Parathyroid adenoma (tissue), 2 donors: ENCODE measurements around the gene FAM9C.

Experiments used
- H2AFZ ChIP-seq: fragments of 300-600 bp; sonication (generic); one replicate; pipeline ENCODE4 v1.7.0; 2017; ENCODE audit warnings: antibody characterized with exemption, mild to moderate bottlenecking
- H3K27ac ChIP-seq: fragments of 300-600 bp; sonication (generic); one replicate; pipeline ENCODE4 v1.7.0; 2017
- H3K27me3 ChIP-seq: fragments of 300-600 bp; sonication (generic); one replicate; pipeline ENCODE4 v1.7.0; 2017; ENCODE audit warnings: low read length; ENCODE audit not compliant: control insufficient read depth, insufficient read depth
- H3K36me3 ChIP-seq: fragments of 300-600 bp; sonication (generic); one replicate; pipeline ENCODE4 v1.7.0; 2017; ENCODE audit warnings: low read length; ENCODE audit not compliant: control insufficient read depth, insufficient read depth
- H3K4me1 ChIP-seq: fragments of 300-600 bp; sonication (generic); one replicate; pipeline ENCODE4 v1.7.0; 2017; ENCODE audit warnings: control low read depth
- H3K4me2 ChIP-seq: fragments of 300-600 bp; sonication (generic); one replicate; pipeline ENCODE4 v1.7.0; 2017; ENCODE audit warnings: low read length
- H3K4me3 ChIP-seq: fragments of 300-600 bp; sonication (generic); one replicate; pipeline ENCODE4 v1.7.0; 2017; ENCODE audit warnings: low read depth, low read length
- H3K79me2 ChIP-seq: fragments of 300-600 bp; sonication (generic); one replicate; pipeline ENCODE4 v1.7.0; 2017; ENCODE audit warnings: control low read depth
- H3K9ac ChIP-seq: fragments of 300-600 bp; sonication (generic); one replicate; pipeline ENCODE4 v1.7.0; 2017; ENCODE audit warnings: mild to moderate bottlenecking
- H3K9me3 ChIP-seq: fragments of 300-600 bp; sonication (generic); one replicate; pipeline ENCODE4 v1.7.0; 2017; ENCODE audit warnings: low read length; ENCODE audit not compliant: control insufficient read depth
- TF ChIP-seq, protein P1 (sequence below): fragments of 300-600 bp; sonication (generic); IDR thresholded peaks from one replicate; pipeline ENCODE4 v1.7.0; 2017; ENCODE audit warnings: antibody characterized with exemption, mild to moderate bottlenecking
- donor health status: primary hyperparathyroidism.

FAM9C gene

DNA sequence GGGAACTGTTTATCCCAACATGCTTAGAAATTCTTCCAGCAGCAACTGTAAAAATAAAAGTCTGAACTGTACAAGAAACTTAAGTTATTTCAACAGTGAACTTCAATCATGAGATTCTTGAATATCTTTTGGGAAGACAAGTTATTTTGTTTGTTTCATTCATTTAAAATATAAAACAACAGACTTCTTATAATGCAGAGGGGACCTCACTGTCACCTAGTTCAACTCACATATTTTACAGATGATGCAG, 14.9 kb downstream of the FAM9C start:
- TF ChIP-seq, protein P1, sequence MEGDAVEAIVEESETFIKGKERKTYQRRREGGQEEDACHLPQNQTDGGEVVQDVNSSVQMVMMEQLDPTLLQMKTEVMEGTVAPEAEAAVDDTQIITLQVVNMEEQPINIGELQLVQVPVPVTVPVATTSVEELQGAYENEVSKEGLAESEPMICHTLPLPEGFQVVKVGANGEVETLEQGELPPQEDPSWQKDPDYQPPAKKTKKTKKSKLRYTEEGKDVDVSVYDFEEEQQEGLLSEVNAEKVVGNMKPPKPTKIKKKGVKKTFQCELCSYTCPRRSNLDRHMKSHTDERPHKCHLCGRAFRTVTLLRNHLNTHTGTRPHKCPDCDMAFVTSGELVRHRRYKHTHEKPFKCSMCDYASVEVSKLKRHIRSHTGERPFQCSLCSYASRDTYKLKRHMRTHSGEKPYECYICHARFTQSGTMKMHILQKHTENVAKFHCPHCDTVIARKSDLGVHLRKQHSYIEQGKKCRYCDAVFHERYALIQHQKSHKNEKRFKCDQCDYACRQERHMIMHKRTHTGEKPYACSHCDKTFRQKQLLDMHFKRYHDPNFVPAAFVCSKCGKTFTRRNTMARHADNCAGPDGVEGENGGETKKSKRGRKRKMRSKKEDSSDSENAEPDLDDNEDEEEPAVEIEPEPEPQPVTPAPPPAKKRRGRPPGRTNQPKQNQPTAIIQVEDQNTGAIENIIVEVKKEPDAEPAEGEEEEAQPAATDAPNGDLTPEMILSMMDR: no peak
- H3K4me2 ChIP-seq: peak overlapping the region; percentile 57
- H3K27ac ChIP-seq: peak overlapping the region; percentile 15

DNA sequence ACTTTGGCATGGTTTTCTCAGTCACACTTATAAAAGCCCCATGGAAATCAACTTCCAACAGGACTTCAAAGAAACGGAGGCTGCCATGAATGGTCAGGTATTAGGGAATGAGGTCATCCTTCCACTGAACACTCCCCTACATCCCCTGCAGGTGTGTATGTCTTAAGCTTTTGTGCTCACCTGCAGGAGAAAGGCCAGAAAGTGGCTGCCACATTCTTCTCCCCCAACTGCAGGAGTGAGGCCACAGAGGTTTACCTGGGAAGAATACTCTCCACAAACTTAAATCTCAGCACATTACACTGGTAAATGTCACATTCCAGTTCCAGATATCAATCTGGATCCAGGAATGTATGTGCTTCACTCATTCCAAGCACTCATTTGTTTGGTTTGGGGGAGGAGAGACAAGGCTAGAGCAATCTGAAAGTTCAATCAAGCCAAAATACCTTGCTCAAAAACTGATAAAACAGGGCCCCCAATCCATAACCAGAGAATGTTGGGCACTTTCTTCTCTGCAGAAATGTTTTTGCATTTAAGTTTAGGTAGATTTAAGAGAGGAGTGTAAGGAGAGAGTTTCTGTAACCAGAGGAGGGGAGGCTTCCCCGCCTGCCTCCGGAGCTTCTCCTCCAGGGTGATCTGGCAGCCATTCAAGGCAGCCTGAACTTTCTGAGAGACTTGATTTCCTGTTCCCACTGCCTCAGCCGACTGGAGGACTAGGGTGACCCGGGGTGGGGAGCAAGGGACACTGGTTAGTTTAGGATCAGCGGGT, 15.4 kb downstream of the FAM9C start:
- H3K9me3 ChIP-seq: no peaks in the 10 kb centered on the region
- H3K27ac ChIP-seq: peak overlapping the region; percentile 15

More for the DNA sequence above, 14.9 kb downstream of the FAM9C start:
- no peak overlapping the region for H3K9ac ChIP-seq
- no peaks in the 10 kb centered on the region for H3K27me3 ChIP-seq
- no peaks in the 10 kb centered on the region for H3K79me2 ChIP-seq
- H3K4me1 ChIP-seq: peaks cover 5% of the 10 kb centered on the region
- H2AFZ ChIP-seq: no peak overlapping the region
- H3K36me3 ChIP-seq: no peaks in the 10 kb centered on the region
- no peak overlapping the region for H3K4me3 ChIP-seq
- no peaks in the 10 kb centered on the region for H3K9me3 ChIP-seq

DNA sequence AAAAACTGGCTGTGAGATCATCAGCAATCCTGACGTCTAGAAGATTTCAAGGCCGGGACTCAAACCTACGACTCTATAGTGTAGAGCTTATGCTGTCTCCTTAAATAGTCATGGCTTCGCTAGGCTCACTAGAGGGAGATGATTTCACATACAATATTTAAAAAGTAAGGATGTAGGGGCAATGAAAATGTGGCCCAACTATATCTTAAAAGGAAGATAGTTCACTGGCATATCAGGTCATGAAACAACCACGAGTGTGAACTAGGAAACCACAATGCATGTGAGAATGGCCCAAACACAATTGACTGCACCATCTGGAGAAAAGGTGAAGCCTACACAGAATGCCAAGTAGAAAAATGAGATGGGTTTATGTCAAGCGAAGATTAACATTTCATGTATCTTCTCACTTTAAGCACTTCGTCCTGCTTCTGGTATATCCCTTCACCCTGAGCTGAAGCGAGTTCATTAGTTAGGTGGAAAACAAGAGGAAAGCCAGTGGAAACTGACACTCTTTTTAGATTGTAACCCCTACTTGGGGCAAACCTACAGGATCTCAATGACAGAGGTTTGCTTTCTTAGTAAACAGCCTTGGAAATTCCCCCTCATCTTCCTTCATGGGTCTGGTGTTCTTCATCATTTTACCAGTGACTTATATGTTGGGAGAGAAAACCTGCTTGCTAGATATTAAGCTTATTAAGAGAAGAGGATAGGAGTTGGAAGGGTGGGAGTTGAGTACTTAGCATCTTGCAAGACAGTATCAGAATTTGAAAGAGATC, 17.4 kb downstream of the FAM9C start:
- no peaks in the 10 kb centered on the region for H3K27me3 ChIP-seq
- no peaks in the 10 kb centered on the region for H3K9me3 ChIP-seq
- H3K27ac ChIP-seq: no peak overlapping the region
- no peaks in the 10 kb centered on the region for H3K79me2 ChIP-seq
- peaks cover 5% of the 10 kb centered on the region for H3K4me1 ChIP-seq
- no peak overlapping the region for H3K4me3 ChIP-seq
- H3K36me3 ChIP-seq: no peaks in the 10 kb centered on the region
- no peak overlapping the region for H3K9ac ChIP-seq
- TF ChIP-seq, protein P1: no peak
- no peak overlapping the region for H3K4me2 ChIP-seq
- no peak overlapping the region for H2AFZ ChIP-seq

More for the DNA sequence above, 15.4 kb downstream of the FAM9C start:
- Histone ChIP-seq H3K4me2 (peak overlapping the region; percentile 57), H3K27me3 (no peaks in the 10 kb centered on the region), H3K4me3 (no peak overlapping the region), H3K36me3 (no peaks in the 10 kb centered on the region), H3K4me1 (peaks cover 5% of the 10 kb centered on the region), H3K9ac (no peak overlapping the region), H3K79me2 (no peaks in the 10 kb centered on the region), H2AFZ (peak overlapping the region; percentile 66)
- TF ChIP-seq, protein P1: no peak

DNA sequence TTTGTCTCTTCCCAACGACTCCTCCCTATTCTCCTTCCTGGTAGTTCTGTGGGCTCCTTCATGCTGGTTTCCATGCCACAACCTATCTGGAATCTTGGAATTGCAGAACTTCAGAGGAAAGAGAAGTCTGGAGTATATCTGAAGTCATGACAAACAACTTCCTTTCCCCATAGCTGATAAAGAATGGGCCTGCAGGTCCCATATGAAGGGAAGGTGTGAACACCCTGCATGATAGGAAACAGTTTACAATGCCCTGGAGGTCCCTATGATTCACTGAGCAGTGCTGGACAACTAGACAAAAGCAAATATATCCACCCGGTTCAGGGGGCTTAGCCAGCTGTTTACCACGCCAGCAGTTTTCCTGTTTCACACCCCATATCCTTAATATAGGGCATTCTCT, 19.4 kb downstream of the FAM9C start:
- Histone ChIP-seq H3K4me3 (no peak overlapping the region), H3K4me2 (no peak overlapping the region), H3K27ac (no peak overlapping the region), H3K36me3 (no peaks in the 10 kb centered on the region), H2AFZ (no peak overlapping the region), H3K27me3 (no peaks in the 10 kb centered on the region), H3K79me2 (no peaks in the 10 kb centered on the region), H3K4me1 (peaks cover 5% of the 10 kb centered on the region), H3K9me3 (no peaks in the 10 kb centered on the region), H3K9ac (no peak overlapping the region)
- TF ChIP-seq, protein P1: no peak
